ENCODE results near the gene CCDC89.

The CCDC89 gene

GRCh38 chr11:85709941-85710702 is 24.1 kb upstream of the CCDC89 start:
- TF ChIP-seq, protein P1, sequence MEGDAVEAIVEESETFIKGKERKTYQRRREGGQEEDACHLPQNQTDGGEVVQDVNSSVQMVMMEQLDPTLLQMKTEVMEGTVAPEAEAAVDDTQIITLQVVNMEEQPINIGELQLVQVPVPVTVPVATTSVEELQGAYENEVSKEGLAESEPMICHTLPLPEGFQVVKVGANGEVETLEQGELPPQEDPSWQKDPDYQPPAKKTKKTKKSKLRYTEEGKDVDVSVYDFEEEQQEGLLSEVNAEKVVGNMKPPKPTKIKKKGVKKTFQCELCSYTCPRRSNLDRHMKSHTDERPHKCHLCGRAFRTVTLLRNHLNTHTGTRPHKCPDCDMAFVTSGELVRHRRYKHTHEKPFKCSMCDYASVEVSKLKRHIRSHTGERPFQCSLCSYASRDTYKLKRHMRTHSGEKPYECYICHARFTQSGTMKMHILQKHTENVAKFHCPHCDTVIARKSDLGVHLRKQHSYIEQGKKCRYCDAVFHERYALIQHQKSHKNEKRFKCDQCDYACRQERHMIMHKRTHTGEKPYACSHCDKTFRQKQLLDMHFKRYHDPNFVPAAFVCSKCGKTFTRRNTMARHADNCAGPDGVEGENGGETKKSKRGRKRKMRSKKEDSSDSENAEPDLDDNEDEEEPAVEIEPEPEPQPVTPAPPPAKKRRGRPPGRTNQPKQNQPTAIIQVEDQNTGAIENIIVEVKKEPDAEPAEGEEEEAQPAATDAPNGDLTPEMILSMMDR (IDR thresholded peaks at IDR 0.05; ENCODE audit: low read depth, low read length, missing control alignments) = no peak
- H3K4me3 ChIP-seq (replicated peaks; ENCODE audit: low read depth, low read length) = no peak overlapping the region
- DNase-seq (ENCODE audit: extremely low read depth, low read depth) = no peak

GRCh38 chr11:85705800-85706199 is 19.8 kb upstream of the CCDC89 start:
- TF ChIP-seq, protein P1 (IDR thresholded peaks at IDR 0.05; ENCODE audit: low read depth, low read length, missing control alignments) = no peak
- no peak for DNase-seq (ENCODE audit: extremely low read depth, low read depth)
- no peak overlapping the region for H3K4me3 ChIP-seq (replicated peaks; ENCODE audit: low read depth, low read length)

DNA sequence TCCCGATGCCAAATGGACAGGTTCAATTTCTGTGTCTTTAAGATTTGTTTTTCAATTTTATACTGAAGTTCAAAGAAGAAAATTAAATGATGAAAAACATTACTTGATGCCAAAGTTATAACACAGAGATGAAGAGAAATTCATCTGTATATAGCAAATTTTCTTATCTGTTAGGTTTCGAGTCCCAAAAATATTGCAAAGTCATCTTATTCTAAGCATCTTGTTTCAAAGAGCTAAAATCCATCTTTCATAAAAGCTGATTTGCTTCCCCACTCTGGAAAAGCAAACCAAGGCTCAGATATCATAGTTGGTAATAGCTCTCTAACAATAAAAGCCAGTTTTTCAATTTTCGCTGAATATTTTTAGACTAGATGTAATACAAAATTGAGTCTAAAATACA is 19.0 kb upstream of the CCDC89 start:
- H3K4me3 ChIP-seq (replicated peaks; ENCODE audit: low read depth, low read length) = no peak overlapping the region
- DNase-seq (ENCODE audit: extremely low read depth, low read depth) = no peak
- TF ChIP-seq, protein P1 (IDR thresholded peaks at IDR 0.05; ENCODE audit: low read depth, low read length, missing control alignments) = no peak

- TF ChIP-seq, protein P1 (IDR thresholded peaks at IDR 0.05; ENCODE audit: low read depth, low read length, missing control alignments) = no peak
- no peak overlapping the region for H3K4me3 ChIP-seq (replicated peaks; ENCODE audit: low read depth, low read length)
- DNase-seq (ENCODE audit: extremely low read depth, low read depth) = no peak
Measured at GRCh38 chr11:85699957-85700741, 14.2 kb upstream of the CCDC89 start.

DNA sequence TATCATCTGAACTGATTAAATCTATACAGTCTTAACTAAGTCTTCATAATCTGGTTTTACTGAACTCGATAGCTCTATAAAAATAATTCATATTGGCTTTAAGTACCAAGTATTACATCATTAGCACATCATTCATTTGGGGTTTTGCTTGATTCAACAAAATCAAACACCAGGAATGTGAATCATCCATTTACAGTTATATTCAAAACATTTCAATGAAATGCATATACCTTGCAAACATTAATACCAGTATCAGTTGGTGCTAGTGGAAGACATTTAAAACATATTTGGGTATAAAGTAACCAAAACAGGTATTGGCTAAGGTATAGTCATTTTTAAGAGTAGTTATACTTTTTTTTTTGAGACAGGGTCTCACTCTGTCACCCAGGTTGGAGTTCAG is 12.2 kb upstream of the CCDC89 start:
- TF ChIP-seq, protein P1 (IDR thresholded peaks at IDR 0.05; ENCODE audit: low read depth, low read length, missing control alignments) = no peak
- H3K4me3 ChIP-seq (replicated peaks; ENCODE audit: low read depth, low read length) = no peak overlapping the region

GRCh38 chr11:85697747-85698146 is 11.8 kb upstream of the CCDC89 start:
- TF ChIP-seq, protein P1 (IDR thresholded peaks at IDR 0.05; ENCODE audit: low read depth, low read length, missing control alignments) = no peak
- no peak overlapping the region for H3K4me3 ChIP-seq (replicated peaks; ENCODE audit: low read depth, low read length)
- no peak for DNase-seq (ENCODE audit: extremely low read depth, low read depth)

More for the DNA sequence above, 12.2 kb upstream of the CCDC89 start:
- no peak for DNase-seq (ENCODE audit: extremely low read depth, low read depth)

Measured in HFF-Myc (cell line).